IPS DF 6.9 (cell line): ENCODE data around the gene HOXD4.

Experiments
- DNase-seq: peaks from one replicate; pipeline ENCODE4 v3.0.0-alpha.2; 2013; ENCODE audit warnings: low read depth, low spot score
- H3K27ac ChIP-seq: one replicate; pipeline ENCODE4 v1.5.1; 2013; ENCODE audit warnings: low read length, control low read depth
- H3K27me3 ChIP-seq: 2 replicates; pipeline ENCODE4 v1.6.1; 2013; ENCODE audit warnings: mild to moderate bottlenecking, low read length; ENCODE audit not compliant: control insufficient read depth, insufficient read depth
- H3K36me3 ChIP-seq: 2 replicates; pipeline ENCODE4 v1.6.1; 2013; ENCODE audit warnings: low read length; ENCODE audit not compliant: control insufficient read depth, insufficient read depth
- H3K4me1 ChIP-seq: 2 replicates; pipeline ENCODE4 v1.6.1; 2013; ENCODE audit warnings: low read length; ENCODE audit not compliant: control insufficient read depth, insufficient read depth
- H3K4me3 ChIP-seq: 2 replicates; pipeline ENCODE4 v1.5.1; 2013; ENCODE audit warnings: mild to moderate bottlenecking, low read length
- H3K9me3 ChIP-seq: 2 replicates; pipeline ENCODE4 v1.6.1; 2013; ENCODE audit warnings: low read length, inconsistent platforms; ENCODE audit not compliant: control insufficient read depth, insufficient read depth
- WGBS: extraction: QIAGEN DNeasy Blood & Tissue Kit; methylation state at CpG from one replicate; pipeline ENCODE4 v1.1.7; 2013; ENCODE audit warnings: mixed read lengths, missing lambda C conversion rate; ENCODE audit not compliant: insufficient read length, insufficient coverage; 5-methylcytosine and 5-hydroxymethylcytosine counted together

Gene HOXD4

DNA sequence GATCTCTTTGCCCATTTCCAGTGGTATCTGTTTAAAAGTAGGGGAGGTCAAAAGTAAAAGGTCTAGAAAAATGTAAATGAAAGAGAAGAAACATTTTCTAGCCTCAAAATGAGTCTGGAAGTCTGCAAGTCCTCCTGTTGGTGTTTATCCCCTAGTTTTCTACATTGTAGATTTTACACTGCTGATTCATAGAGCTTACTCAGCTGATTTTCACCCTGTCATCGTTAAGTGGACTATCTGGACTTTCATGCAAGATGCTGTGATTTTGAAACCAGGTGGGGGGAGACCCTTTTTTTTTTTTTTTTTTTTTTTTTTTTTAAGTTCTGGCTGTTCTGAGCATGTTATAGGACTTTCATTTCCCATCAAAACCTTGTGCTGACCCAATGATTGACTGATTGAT is 16.0 kb downstream of the HOXD4 start:
- peaks cover 93% of the 10 kb centered on the region for H3K27me3 ChIP-seq
- H3K27ac ChIP-seq: no peak overlapping the region
- no peaks in the 10 kb centered on the region for H3K9me3 ChIP-seq
- H3K36me3 ChIP-seq: no peaks in the 10 kb centered on the region
- H3K4me3 ChIP-seq: no peak overlapping the region
- WGBS: no CpG with 5 or more reads among the region's 1 CpG
- no peaks in the 10 kb centered on the region; the same call in 1 of the 2 replicates for H3K4me1 ChIP-seq
- no peak for DNase-seq

DNA sequence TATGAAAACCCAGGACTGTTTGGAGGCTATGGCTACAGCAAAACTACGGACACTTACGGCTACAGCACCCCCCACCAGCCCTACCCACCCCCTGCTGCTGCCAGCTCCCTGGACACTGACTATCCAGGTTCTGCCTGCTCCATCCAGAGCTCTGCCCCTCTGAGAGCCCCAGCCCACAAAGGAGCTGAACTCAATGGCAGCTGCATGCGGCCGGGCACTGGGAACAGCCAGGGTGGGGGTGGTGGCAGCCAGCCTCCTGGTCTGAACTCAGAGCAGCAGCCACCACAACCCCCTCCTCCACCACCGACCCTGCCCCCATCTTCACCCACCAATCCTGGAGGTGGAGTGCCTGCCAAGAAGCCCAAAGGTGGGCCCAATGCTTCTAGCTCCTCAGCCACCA is 17.8 kb downstream of the HOXD4 start:
- H3K36me3 ChIP-seq: no peaks in the 10 kb centered on the region
- H3K27ac ChIP-seq: no peak overlapping the region
- H3K27me3 ChIP-seq: peaks cover 90% of the 10 kb centered on the region
- WGBS: no CpG with 5 or more reads among the region's 5 CpGs
- DNase-seq: no peak
- no peaks in the 10 kb centered on the region for H3K9me3 ChIP-seq
- H3K4me3 ChIP-seq: no peak overlapping the region
- no peaks in the 10 kb centered on the region; the same call in 1 of the 2 replicates for H3K4me1 ChIP-seq

DNA sequence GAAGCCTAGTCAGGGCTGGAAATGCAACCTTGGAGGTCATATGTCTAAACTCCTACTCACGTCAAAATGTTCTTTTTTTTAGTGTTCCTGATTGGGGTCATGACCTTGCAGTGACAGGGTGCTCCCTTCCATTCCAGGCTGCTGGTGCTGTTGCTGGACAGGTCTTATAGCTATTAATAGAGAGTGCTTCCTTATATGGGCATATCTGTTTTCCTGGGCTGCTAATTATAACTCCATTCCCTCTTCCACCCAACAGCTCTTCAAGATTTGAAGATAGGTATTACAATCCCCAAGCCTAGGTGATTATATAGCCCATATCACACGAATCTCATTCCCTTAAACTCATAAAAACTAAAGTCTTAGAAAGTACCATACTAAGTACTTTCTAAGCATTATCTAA is 18.4 kb downstream of the HOXD4 start:
- Histone ChIP-seq H3K27ac (no peak overlapping the region), H3K27me3 (peaks cover 90% of the 10 kb centered on the region), H3K36me3 (no peaks in the 10 kb centered on the region), H3K9me3 (no peaks in the 10 kb centered on the region), H3K4me1 (peaks cover 1% of the 10 kb centered on the region; the same call in 1 of the 2 replicates), H3K4me3 (no peak overlapping the region)
- no peak for DNase-seq
- 100% methylated on average over 1 of the region's 2 CpGs for WGBS

DNA sequence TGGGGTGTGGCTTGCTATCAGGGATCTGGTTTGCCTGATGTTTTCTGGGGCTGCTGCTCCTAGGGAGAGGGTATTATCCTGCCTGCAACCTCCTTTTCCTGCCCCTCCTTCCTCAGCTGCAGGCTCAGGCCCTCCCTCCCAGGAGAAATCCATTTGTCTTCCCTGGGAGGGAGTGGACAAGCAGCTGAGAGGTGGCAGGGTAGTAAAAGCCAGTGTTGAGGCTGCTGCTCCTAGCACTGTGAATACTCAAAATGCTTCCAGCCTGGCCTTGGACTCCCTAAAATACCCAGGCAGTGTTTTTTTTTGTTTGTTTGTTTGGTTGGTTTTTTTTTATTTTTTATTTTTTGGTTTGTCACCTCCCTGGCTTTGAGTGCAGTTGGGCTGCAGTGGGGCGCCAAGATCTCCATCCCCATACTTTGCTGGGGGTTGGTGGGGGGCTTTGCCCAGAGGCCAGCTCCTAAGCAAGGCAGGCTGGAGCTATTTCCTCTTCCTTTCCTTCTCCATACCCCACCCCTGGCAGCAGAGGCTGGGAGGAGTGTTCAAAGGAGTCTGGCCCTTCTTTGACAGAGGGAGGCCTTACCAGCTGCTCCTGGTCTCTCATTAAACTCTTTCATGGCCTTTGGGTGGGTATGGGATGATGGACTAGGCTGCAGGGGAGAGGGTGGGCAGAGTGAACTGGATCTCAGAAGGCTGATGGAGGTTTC is 19.4 kb downstream of the HOXD4 start:
- WGBS: no CpG with 5 or more reads among the region's 1 CpG
- peaks cover 3% of the 10 kb centered on the region for H3K4me1 ChIP-seq
- no peak for DNase-seq

DNA sequence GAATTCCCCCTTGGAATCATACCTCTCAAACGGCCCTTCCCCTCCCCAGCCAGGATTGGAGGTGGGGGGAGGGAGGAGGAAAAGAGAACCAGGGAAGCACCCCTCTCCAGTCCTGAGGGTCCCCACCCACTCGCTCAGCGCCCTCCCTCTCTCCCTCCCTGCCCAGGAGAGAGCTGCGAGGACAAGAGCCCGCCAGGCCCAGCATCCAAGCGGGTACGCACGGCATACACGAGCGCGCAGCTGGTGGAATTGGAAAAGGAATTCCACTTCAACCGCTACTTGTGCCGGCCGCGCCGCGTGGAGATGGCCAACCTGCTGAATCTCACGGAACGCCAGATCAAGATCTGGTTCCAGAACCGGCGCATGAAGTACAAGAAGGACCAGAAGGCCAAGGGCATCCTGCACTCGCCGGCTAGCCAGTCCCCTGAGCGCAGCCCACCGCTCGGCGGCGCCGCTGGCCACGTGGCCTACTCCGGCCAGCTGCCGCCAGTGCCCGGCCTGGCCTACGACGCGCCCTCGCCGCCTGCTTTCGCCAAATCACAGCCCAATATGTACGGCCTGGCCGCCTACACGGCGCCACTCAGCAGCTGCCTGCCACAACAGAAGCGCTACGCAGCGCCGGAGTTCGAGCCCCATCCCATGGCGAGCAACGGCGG is 20.1 kb downstream of the HOXD4 start:
- WGBS: no CpG with 5 or more reads among the region's 51 CpGs
- H3K4me3 ChIP-seq: no peak overlapping the region; the same call in 1 of the 2 replicates
- H3K27me3 ChIP-seq: peaks cover 90% of the 10 kb centered on the region
- no peak for DNase-seq
- H3K4me1 ChIP-seq: peaks cover 3% of the 10 kb centered on the region
- no peaks in the 10 kb centered on the region for H3K36me3 ChIP-seq
- no peaks in the 10 kb centered on the region for H3K9me3 ChIP-seq
- H3K27ac ChIP-seq: no peak overlapping the region

More for the DNA sequence above, 19.4 kb downstream of the HOXD4 start:
- Histone ChIP-seq H3K36me3 (no peaks in the 10 kb centered on the region), H3K4me3 (no peak overlapping the region), H3K9me3 (no peaks in the 10 kb centered on the region), H3K27ac (no peak overlapping the region), H3K27me3 (peaks cover 90% of the 10 kb centered on the region)

DNA sequence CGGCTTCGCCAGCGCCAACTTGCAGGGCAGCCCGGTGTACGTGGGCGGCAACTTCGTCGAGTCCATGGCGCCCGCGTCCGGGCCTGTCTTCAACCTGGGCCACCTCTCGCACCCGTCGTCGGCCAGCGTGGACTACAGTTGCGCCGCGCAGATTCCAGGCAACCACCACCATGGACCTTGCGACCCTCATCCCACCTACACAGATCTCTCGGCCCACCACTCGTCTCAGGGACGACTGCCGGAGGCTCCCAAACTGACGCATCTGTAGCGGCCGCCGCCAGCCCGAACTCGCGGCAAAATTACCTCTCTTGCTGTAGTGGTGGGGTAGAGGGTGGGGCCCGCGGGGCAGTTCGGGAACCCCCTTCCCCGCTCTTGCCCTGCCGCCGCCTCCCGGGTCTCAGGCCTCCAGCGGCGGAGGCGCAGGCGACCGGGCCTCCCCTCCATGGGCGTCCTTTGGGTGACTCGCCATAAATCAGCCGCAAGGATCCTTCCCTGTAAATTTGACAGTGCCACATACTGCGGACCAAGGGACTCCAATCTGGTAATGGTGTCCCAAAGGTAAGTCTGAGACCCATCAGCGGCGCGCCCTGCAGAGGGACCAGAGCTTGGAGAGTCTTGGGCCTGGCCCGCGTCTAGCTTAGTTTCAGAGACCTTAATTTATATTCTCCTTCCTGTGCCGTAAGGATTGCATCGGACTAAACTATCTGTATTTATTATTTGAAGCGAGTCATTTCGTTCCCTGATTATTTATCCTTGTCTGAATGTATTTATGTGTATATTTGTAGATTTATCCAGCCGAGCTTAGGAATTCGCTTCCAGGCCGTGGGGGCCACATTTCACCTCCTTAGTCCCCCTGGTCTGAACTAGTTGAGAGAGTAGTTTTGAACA is 20.9 kb downstream of the HOXD4 start:
- Histone ChIP-seq H3K27me3 (peaks cover 92% of the 10 kb centered on the region), H3K27ac (no peak overlapping the region), H3K36me3 (no peaks in the 10 kb centered on the region), H3K4me1 (peaks cover 3% of the 10 kb centered on the region), H3K4me3 (no peak overlapping the region; the same call in 1 of the 2 replicates), H3K9me3 (no peaks in the 10 kb centered on the region)
- WGBS: no CpG with 5 or more reads among the region's 60 CpGs
- DNase-seq: no peak

DNA sequence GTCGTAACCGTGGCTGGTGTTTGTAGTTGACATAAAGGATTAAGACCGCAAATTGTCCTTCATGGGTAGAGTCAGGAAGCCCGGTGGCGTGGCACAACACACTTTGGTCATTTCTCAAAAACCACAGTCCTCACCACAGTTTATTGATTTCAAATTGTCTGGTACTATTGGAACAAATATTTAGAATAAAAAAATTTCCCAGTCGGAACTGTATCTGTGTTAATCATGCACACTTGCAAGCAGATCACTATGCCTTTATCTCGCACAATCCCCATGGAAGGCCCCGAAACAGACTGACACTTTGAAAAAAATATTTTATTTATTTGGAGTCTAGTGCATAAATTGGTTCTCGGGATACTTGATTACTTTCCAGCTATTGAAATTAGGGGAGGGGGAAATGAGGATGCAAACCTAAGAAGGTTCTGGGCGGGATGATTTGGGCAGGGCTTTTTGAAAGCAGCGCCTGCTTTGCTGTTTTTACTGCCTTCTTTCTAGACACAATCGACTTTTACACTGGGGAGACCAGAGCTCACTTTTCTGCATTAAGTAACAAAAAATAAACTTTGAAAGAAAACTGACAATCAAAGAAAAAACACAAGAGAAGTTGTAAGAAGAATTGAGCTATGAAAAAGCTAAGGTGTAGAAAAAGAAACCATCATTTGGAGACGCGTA is 21.7 kb downstream of the HOXD4 start:
- no CpG with 5 or more reads among the region's 14 CpGs for WGBS
- Histone ChIP-seq H3K36me3 (no peaks in the 10 kb centered on the region), H3K4me3 (no peak overlapping the region), H3K27ac (no peak overlapping the region), H3K9me3 (no peaks in the 10 kb centered on the region), H3K4me1 (peaks cover 3% of the 10 kb centered on the region), H3K27me3 (peaks cover 92% of the 10 kb centered on the region)
- DNase-seq: no peak

DNA sequence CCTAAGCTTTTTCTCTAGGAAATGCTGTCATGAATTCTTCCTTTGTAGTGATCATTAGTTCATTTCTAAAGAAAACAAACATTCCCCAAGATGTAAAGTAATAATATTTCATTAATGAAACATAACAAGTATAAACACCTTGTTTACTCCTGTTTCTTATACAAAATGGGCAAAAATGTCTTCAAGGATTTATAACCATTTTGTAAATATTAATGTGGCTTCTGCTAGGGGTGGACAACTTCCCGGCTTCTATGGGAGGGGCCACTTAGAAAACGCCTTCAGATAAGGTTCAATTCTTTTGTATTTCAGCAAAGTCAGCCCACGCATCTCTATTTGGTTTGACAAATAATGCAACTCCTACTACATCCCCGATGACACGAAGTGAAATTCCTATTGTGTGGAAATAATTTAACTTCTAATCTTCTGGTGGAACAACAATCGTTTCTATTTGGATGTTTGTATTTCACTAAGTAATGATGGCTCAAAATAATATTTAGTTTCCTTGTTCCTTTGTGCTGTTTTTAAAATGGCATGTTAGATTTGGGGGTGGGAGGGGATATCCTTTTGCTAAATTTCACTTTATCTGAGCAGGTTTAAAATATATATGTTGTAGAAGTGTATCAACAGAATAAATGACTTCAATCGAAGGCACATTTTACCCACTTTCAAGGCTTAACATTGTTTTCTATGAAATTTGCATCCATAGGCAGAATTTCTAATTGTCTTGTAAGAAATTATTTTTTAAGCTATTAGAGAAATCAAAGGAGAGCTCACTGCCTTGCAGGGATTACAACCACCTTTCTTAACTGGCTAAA is 22.4 kb downstream of the HOXD4 start:
- no peak overlapping the region for H3K27ac ChIP-seq
- peaks cover 6% of the 10 kb centered on the region for H3K4me1 ChIP-seq
- H3K9me3 ChIP-seq: no peaks in the 10 kb centered on the region
- H3K36me3 ChIP-seq: no peaks in the 10 kb centered on the region
- no CpG with 5 or more reads among the region's 7 CpGs for WGBS
- H3K27me3 ChIP-seq: peaks cover 94% of the 10 kb centered on the region
- H3K4me3 ChIP-seq: no peak overlapping the region
- no peak for DNase-seq

DNA sequence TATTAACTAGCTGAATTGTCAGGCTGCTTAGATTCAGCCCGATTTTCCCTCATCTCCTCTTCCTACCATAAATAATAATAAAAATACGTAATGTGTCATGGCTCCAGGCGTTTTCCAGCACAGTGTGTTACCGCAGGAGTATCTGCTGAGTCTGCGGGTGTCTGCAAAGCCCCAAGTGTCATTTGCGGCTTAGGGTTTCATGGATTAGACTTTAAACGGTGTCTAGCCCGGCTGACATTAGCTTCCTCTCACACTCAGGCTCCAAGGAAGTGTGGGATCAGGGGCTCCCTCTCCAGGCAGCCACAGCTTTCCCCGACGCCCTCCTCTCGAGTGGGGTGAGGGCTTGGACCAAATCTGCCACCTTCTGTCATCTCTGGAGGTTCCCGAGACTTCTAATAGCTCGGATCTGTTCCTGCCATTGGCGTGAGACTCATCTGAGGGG is 23.1 kb downstream of the HOXD4 start:
- no peak overlapping the region for H3K27ac ChIP-seq
- H3K9me3 ChIP-seq: no peaks in the 10 kb centered on the region
- H3K4me1 ChIP-seq: peaks cover 6% of the 10 kb centered on the region
- no peak for DNase-seq
- no peaks in the 10 kb centered on the region for H3K36me3 ChIP-seq
- no peak overlapping the region for H3K4me3 ChIP-seq
- H3K27me3 ChIP-seq: peaks cover 94% of the 10 kb centered on the region
- no CpG with 5 or more reads among the region's 14 CpGs for WGBS
